CD14-positive monocyte (primary cell): Measurements from ENCODE around the gene PALS2. TPM values are rescaled to one million over a fixed set of nuclear protein-coding genes. Genes with fewer than 3 reads are reported as not detected.

Experiments
- DNase-seq, 3 donors: peaks; one replicate each; pipeline ENCODE4 v3.0.0-alpha.2; 2011 to 2022
- H2AFZ ChIP-seq: 2 replicates; pipeline ENCODE4 v1.6.0; 2012; ENCODE audit warnings: mild to moderate bottlenecking, low read depth, low read length, inconsistent platforms; ENCODE audit not compliant: insufficient read depth, poor library complexity, severe bottlenecking
- H3K27ac ChIP-seq, 2 donors: 1 replicate in 1 of 2; 2 replicates in 1 of 2; pipeline ENCODE4 v1.5.1; 2012 to 2013; ENCODE audit warnings: low read length in 2 of 2, control low read depth in 1 of 2, inconsistent platforms in 1 of 2, low read depth in 1 of 2, mild to moderate bottlenecking in 1 of 2
- H3K27me3 ChIP-seq, 2 donors: one replicate each; pipeline versions ENCODE4 v1.6.0 to v1.6.1; 2011 to 2013; ENCODE audit warnings: low read length in 2 of 2; ENCODE audit not compliant: control insufficient read depth in 2 of 2, insufficient read depth in 2 of 2
- H3K36me3 ChIP-seq, 2 donors: replicated peaks in 1 of 2; 1 replicate in 1 of 2; 2 replicates in 1 of 2; pipeline versions ENCODE4 v1.5.1 to v1.6.1; 2012 to 2013; ENCODE audit warnings: low read length in 2 of 2, control low read depth in 1 of 2, inconsistent platforms in 1 of 2, mild to moderate bottlenecking in 1 of 2; ENCODE audit not compliant: insufficient read depth in 2 of 2, control insufficient read depth in 1 of 2
- H3K4me1 ChIP-seq, 2 donors: 1 replicate in 1 of 2; 2 replicates in 1 of 2; pipeline versions ENCODE4 v1.5.1 to v1.6.1; 2012 to 2013; ENCODE audit warnings: low read length in 2 of 2, control low read depth in 1 of 2, inconsistent platforms in 1 of 2, mild to moderate bottlenecking in 1 of 2, moderate library complexity in 1 of 2; ENCODE audit not compliant: insufficient read depth in 2 of 2, control insufficient read depth in 1 of 2
- H3K4me2 ChIP-seq: replicated peaks from 2 replicates; pipeline ENCODE3; 2012; ENCODE audit warnings: low read length, moderate library complexity, mild to moderate bottlenecking; ENCODE audit not compliant: poor library complexity, severe bottlenecking; ENCODE audit errors: extremely low read depth
- H3K4me3 ChIP-seq, 3 experiments: fragments of 200-600 bp in 1 of 3; sonication (generic) in 1 of 3; replicated peaks in 1 of 3; 1 replicate in 2 of 3; 2 replicates in 1 of 3; pipeline ENCODE4 v1.5.1; 2011 to 2013; ENCODE audit warnings: low read length in 3 of 3, mild to moderate bottlenecking in 3 of 3, control low read depth in 2 of 3, low read depth in 2 of 3, inconsistent platforms in 1 of 3, moderate library complexity in 1 of 3
- H3K79me2 ChIP-seq: 2 replicates; pipeline ENCODE4 v1.6.0; 2012; ENCODE audit warnings: mild to moderate bottlenecking, control low read depth, inconsistent platforms, low read length, moderate library complexity; ENCODE audit not compliant: insufficient read depth
- H3K9ac ChIP-seq: 2 replicates; pipeline ENCODE4 v1.6.0; 2017; ENCODE audit warnings: low read length, mild to moderate bottlenecking; ENCODE audit not compliant: insufficient read depth, poor library complexity, severe bottlenecking
- H3K9me3 ChIP-seq, 2 donors: replicated peaks in 1 of 2; 1 replicate in 1 of 2; 2 replicates in 1 of 2; pipeline versions ENCODE4 v1.5.1 to v1.6.1; 2012 to 2013; ENCODE audit warnings: low read length in 2 of 2, control low read depth in 1 of 2; ENCODE audit not compliant: control insufficient read depth in 1 of 2, insufficient read depth in 1 of 2
- H4K20me1 ChIP-seq: 2 replicates; pipeline ENCODE4 v1.6.0; 2012; ENCODE audit warnings: mild to moderate bottlenecking, low read length, control low read depth, moderate library complexity; ENCODE audit not compliant: insufficient read depth
- H3K27ac Mint-ChIP-seq, 7 donors: one replicate each; pipeline ENCODE4 v1.8.0; 2020; ENCODE audit warnings: mild to moderate bottlenecking in 7 of 7, mixed read lengths in 7 of 7, moderate library complexity in 6 of 7, inconsistent platforms in 2 of 7
- H3K27me3 Mint-ChIP-seq, 3 donors: one replicate each; pipeline ENCODE4 v1.8.0; 2021 to 2022; ENCODE audit warnings: low read depth in 3 of 3, mild to moderate bottlenecking in 3 of 3, mixed read lengths in 3 of 3, moderate library complexity in 3 of 3, inconsistent platforms in 1 of 3
- H3K36me3 Mint-ChIP-seq, 2 donors: one replicate each; pipeline ENCODE4 v1.8.0; 2020; ENCODE audit warnings: mixed read lengths in 2 of 2, inconsistent platforms in 1 of 2, mild to moderate bottlenecking in 1 of 2
- H3K4me1 Mint-ChIP-seq: one replicate; pipeline ENCODE4 v1.8.0; 2020; ENCODE audit warnings: mild to moderate bottlenecking, mixed read lengths
- H3K4me3 Mint-ChIP-seq, 2 donors: one replicate each; pipeline ENCODE4 v1.8.0; 2020; ENCODE audit warnings: mild to moderate bottlenecking in 2 of 2, mixed read lengths in 2 of 2, moderate library complexity in 1 of 2
- H3K9me3 Mint-ChIP-seq, 7 donors: one replicate each; pipeline ENCODE4 v1.8.0; 2020 to 2022; ENCODE audit warnings: mixed read lengths in 7 of 7, mild to moderate bottlenecking in 6 of 7, moderate library complexity in 6 of 7, inconsistent platforms in 2 of 7
- WGBS: methylation state at CpG from one replicate; pipeline ENCODE4 v1.1.5; 2013; ENCODE audit warnings: missing lambda C conversion rate; ENCODE audit not compliant: insufficient coverage; 5-methylcytosine and 5-hydroxymethylcytosine counted together
- intact Hi-C, 2 donors: fragments of 100-400 bp; cut with micrococcal nuclease; formaldehyde crosslinking; loops; one replicate each; pipeline versions ENCODE4 v1.15.0 to v1.15.1; 2023
- polyA plus RNA-seq, 3 donors: library from polyadenylated mRNA; depleted of rRNA in 1 of 3; unstranded in 2 of 3; stranded (reverse) in 1 of 3; fragments of 300-500 nt in 2 of 3; fragments of >200 nt in 1 of 3; fragmentation: Illumina TruSeq in 2 of 3; gene quantifications; 1 replicate in 2 of 3; 2 replicates in 1 of 3; pipeline ENCODE4 v1.2.3, GENCODE V29; 2012 to 2021
- TF ChIP-seq, protein P1 (sequence below): fragments of 200-600 bp; IDR thresholded peaks from one replicate; pipeline ENCODE4 v1.8.0; 2022; ENCODE audit warnings: antibody characterized with exemption, mild to moderate bottlenecking

PALS2 gene
- polyA plus RNA-seq, 3 donors, result 0.08 to 3.0 (median 2.8) TPM

DNA sequence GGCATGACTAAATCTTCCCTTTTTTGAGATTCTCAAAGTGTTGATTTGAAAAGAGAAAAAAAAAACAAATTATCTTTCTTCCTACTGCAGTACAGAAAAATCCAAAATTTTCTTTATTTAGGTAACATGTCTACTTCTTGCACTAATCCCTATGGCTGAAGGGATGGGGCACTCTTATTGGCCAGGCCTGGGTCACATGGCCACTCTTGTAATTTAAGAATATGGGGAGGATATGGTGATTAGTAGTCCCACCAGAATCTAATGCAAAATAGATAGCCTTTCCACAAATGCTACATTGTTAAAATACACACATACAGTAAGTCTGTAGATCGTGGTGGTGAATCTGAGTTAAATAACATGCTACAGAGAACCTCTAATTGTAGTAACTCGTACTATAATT is 7.0 kb upstream of the PALS2 start:
- TF ChIP-seq, protein P1, sequence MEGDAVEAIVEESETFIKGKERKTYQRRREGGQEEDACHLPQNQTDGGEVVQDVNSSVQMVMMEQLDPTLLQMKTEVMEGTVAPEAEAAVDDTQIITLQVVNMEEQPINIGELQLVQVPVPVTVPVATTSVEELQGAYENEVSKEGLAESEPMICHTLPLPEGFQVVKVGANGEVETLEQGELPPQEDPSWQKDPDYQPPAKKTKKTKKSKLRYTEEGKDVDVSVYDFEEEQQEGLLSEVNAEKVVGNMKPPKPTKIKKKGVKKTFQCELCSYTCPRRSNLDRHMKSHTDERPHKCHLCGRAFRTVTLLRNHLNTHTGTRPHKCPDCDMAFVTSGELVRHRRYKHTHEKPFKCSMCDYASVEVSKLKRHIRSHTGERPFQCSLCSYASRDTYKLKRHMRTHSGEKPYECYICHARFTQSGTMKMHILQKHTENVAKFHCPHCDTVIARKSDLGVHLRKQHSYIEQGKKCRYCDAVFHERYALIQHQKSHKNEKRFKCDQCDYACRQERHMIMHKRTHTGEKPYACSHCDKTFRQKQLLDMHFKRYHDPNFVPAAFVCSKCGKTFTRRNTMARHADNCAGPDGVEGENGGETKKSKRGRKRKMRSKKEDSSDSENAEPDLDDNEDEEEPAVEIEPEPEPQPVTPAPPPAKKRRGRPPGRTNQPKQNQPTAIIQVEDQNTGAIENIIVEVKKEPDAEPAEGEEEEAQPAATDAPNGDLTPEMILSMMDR, result no peak
- H3K79me2 ChIP-seq, result no peaks in the 10 kb centered on the region
- H3K27me3 ChIP-seq, result peaks cover 15 to 18% of the 10 kb centered on the region in 2 donors
- intact Hi-C loops, result no loop called here
- no peak overlapping the region for H3K4me3 Mint-ChIP-seq
- H3K36me3 ChIP-seq, result no peaks in the 10 kb centered on the region
- H3K9ac ChIP-seq, result no peak overlapping the region
- H3K36me3 Mint-ChIP-seq, result no peaks in the 10 kb centered on the region
- no peak for DNase-seq
- no peak overlapping the region for H3K27ac Mint-ChIP-seq
- no peak overlapping the region for H3K4me2 ChIP-seq
- H3K27ac ChIP-seq, result no peak overlapping the region
- no peaks in the 10 kb centered on the region for H3K9me3 ChIP-seq
- no peaks in the 10 kb centered on the region for H3K4me1 ChIP-seq
- no peaks in the 10 kb centered on the region for H4K20me1 ChIP-seq
- no peak overlapping the region for H3K4me3 ChIP-seq
- peaks cover 14 to 19% (median 18%) of the 10 kb centered on the region in 3 donors for H3K27me3 Mint-ChIP-seq
- H3K9me3 Mint-ChIP-seq, result no peaks in the 10 kb centered on the region
- H2AFZ ChIP-seq, result no peak overlapping the region
- no CpG with 5 or more reads among the region's 2 CpGs for WGBS
- H3K4me1 Mint-ChIP-seq, result no peaks in the 10 kb centered on the region

DNA sequence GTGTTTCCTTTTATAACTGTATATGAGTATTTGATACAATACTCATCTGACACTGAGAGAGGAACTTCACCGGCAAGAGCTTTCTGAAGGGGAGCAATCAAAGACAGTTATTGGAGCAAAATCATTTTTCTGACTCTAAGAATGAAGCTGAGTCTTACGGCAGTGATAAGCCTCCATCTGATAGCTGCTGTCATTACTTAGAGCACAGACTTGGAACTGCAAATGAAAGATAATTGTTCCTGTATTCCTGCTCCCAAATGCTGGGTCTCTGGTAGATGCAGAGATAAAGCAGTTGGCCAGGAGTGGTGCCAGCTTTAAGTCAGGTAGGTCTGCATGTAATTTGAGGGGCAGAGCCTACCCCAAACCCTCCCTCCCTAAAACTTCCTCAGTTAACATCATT is 2.3 kb upstream of the PALS2 start:
- no peaks in the 10 kb centered on the region for H3K9me3 ChIP-seq
- peaks cover 36 to 47% of the 10 kb centered on the region in 2 donors for H3K27me3 ChIP-seq
- 82% methylated on average over 2 of the region's 2 CpGs for WGBS
- no peak overlapping the region for H3K27ac ChIP-seq
- Mint-ChIP-seq H3K9me3 (peaks cover 0 to 7% (median 2%) of the 10 kb centered on the region in 7 donors), H3K4me1 (peaks cover 18% of the 10 kb centered on the region), H3K27me3 (peaks cover 33 to 48% (median 47%) of the 10 kb centered on the region in 3 donors), H3K27ac (no peak overlapping the region), H3K4me3 (no peak overlapping the region), H3K36me3 (peaks cover 0 to 6% of the 10 kb centered on the region in 2 donors)
- no peak for DNase-seq
- no peak overlapping the region for H3K9ac ChIP-seq
- TF ChIP-seq, protein P1, result no peak
- H3K36me3 ChIP-seq, result no peaks in the 10 kb centered on the region
- H3K4me2 ChIP-seq, result no peak overlapping the region
- no peaks in the 10 kb centered on the region for H3K79me2 ChIP-seq
- peaks cover 13 to 21% of the 10 kb centered on the region in 2 donors for H3K4me1 ChIP-seq
- no peak overlapping the region for H3K4me3 ChIP-seq
- H2AFZ ChIP-seq, result no peak overlapping the region
- no peaks in the 10 kb centered on the region for H4K20me1 ChIP-seq
- intact Hi-C loops, result no loop called here
